OCI-LY7 (cell line): ENCODE data around the gene ACOXL. TPM values are rescaled to one million over a fixed set of nuclear protein-coding genes. Genes with fewer than 3 reads are reported as not detected.

Experiments
- BruUV-seq: library from RNA; stranded (reverse); fragments of 400-500 nt; replicated peaks from 2 replicates; lab custom pipeline; 2021; lab: Mats Ljungman, UMichigan
- CTCF ChIA-PET: fragments of 300-600 bp; sonication (Branson Sonifier 250); formaldehyde crosslinking; loops from one replicate; lab custom pipeline; 2022; ENCODE audit warnings: antibody characterized with exemption; ENCODE audit not compliant: unreplicated experiment; lab: Charles Lee
- POLR2A ChIA-PET: fragments of 300-600 bp; sonication (Branson Sonifier 250); formaldehyde crosslinking; loops from one replicate; lab custom pipeline; 2022; ENCODE audit warnings: antibody characterized with exemption; lab: Charles Lee
- DNase-seq: peaks from one replicate; pipeline ENCODE4 v3.0.0-alpha.2; 2015; ENCODE audit warnings: low spot score
- H2AFZ ChIP-seq: fragments of 200-600 bp; sonication (generic), shearing (Covaris generic); 2 replicates; pipeline ENCODE4 v1.6.1; 2014; ENCODE audit warnings: mild to moderate bottlenecking, antibody characterized with exemption, low read length, moderate library complexity
- H3K27ac ChIP-seq: fragments of 200-600 bp; sonication (generic); 2 replicates; pipeline ENCODE4 v1.5.1; 2014; ENCODE audit warnings: mixed run types, low read depth, mild to moderate bottlenecking, moderate library complexity, low read length, inconsistent platforms; ENCODE audit not compliant: poor library complexity, severe bottlenecking
- H3K36me3 ChIP-seq: fragments of 200-600 bp; sonication (generic); 2 replicates; pipeline ENCODE4 v1.6.1; 2014; ENCODE audit warnings: mild to moderate bottlenecking, antibody characterized with exemption, low read length, moderate library complexity, mixed read lengths; ENCODE audit not compliant: insufficient read depth
- H3K4me1 ChIP-seq: fragments of 200-600 bp; sonication (generic); 2 replicates; pipeline ENCODE4 v1.5.1; 2014; ENCODE audit warnings: mild to moderate bottlenecking, low read length; ENCODE audit not compliant: insufficient read depth, poor library complexity, severe bottlenecking
- H3K4me2 ChIP-seq: fragments of 200-600 bp; sonication (generic); 2 replicates; pipeline ENCODE4 v1.6.1; 2014; ENCODE audit warnings: mild to moderate bottlenecking, low read length
- H3K4me3 ChIP-seq: fragments of 200-600 bp; sonication (generic); 2 replicates; pipeline ENCODE4 v1.5.1; 2014; ENCODE audit warnings: mild to moderate bottlenecking, low read depth, low read length; ENCODE audit not compliant: poor library complexity, severe bottlenecking
- H3K79me2 ChIP-seq: fragments of 200-600 bp; sonication (generic); 2 replicates; pipeline ENCODE4 v1.6.1; 2016; ENCODE audit warnings: low read depth, mild to moderate bottlenecking, low read length, moderate library complexity, mixed read lengths; ENCODE audit not compliant: insufficient read depth
- H3K9me2 ChIP-seq: fragments of 200-600 bp; sonication (generic); 2 replicates; pipeline ENCODE4 v1.6.1; 2016; ENCODE audit warnings: mild to moderate bottlenecking, low read length, mixed read lengths; ENCODE audit not compliant: insufficient read depth
- H3K9me3 ChIP-seq: fragments of 200-600 bp; sonication (generic); 2 replicates; pipeline ENCODE4 v1.6.1; 2014; ENCODE audit warnings: mild to moderate bottlenecking, mixed run types, low read length, mixed read lengths
- H4K20me1 ChIP-seq: fragments of 200-600 bp; sonication (generic); 2 replicates; pipeline ENCODE4 v1.6.1; 2014; ENCODE audit warnings: mild to moderate bottlenecking, antibody characterized with exemption, low read length, moderate library complexity, mixed read lengths; ENCODE audit not compliant: insufficient read depth
- EZH2phosphoT487 ChIP-seq: fragments of 200-600 bp; sonication (generic); IDR thresholded peaks from 2 replicates; pipeline ENCODE4 v1.6.1; 2018; ENCODE audit warnings: low read depth, borderline replicate concordance, mild to moderate bottlenecking, mixed run types, antibody characterized with exemption, low read length, moderate library complexity, mixed read lengths
- intact Hi-C: fragments of 100-400 bp; cut with micrococcal nuclease; formaldehyde crosslinking; loops from one replicate; pipeline ENCODE4 v1.10.0; 2022; ENCODE audit not compliant: unreplicated experiment
- total RNA-seq, 2 experiments: library from RNA; depleted of rRNA in 1 of 2; stranded (reverse); fragments of >200 nt in 1 of 2; shearing (Covaris generic) in 1 of 2; gene quantifications; 2 replicates each; pipeline ENCODE4 v1.2.3, GENCODE V29; 2014 to 2022
- TF ChIP-seq, protein P1 (sequence below): fragments of 200-600 bp; sonication (generic); conservative IDR thresholded peaks from 2 replicates; pipeline ENCODE4 v1.5.1; 2014; ENCODE audit warnings: mild to moderate bottlenecking, antibody characterized with exemption, low read length, moderate library complexity, mixed read lengths

ACOXL gene
- total RNA-seq, 2 experiments from 2014 or later: 1.4 TPM; not detected in 1

DNA sequence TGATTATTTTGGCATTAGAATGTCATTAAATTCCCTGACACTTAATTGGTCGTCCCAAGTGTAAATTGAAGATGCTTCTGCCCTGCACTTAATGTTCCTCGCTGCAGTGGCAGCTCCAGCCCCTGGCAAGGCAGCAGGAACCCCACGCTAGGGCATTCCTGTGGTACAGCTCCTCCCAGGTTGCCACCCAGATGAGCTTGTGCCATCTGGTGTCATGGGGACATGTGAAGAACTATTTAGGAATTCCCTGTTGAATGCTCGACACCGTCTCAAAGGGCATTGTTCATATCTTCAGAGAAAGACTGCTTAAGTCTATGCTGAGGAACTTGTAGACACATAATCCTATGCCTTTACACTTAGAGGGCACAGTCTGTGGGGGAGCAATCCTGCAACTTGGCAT lies 427.3 kb downstream of the ACOXL start:
- TF ChIP-seq, protein P1, sequence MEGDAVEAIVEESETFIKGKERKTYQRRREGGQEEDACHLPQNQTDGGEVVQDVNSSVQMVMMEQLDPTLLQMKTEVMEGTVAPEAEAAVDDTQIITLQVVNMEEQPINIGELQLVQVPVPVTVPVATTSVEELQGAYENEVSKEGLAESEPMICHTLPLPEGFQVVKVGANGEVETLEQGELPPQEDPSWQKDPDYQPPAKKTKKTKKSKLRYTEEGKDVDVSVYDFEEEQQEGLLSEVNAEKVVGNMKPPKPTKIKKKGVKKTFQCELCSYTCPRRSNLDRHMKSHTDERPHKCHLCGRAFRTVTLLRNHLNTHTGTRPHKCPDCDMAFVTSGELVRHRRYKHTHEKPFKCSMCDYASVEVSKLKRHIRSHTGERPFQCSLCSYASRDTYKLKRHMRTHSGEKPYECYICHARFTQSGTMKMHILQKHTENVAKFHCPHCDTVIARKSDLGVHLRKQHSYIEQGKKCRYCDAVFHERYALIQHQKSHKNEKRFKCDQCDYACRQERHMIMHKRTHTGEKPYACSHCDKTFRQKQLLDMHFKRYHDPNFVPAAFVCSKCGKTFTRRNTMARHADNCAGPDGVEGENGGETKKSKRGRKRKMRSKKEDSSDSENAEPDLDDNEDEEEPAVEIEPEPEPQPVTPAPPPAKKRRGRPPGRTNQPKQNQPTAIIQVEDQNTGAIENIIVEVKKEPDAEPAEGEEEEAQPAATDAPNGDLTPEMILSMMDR: no peak
- TF ChIP-seq EZH2phosphoT487: no peak
- ChIA-PET POLR2A (interaction anchor here (0.8 kb wide), 1 partner anchor 10 kb away, joined by 3 read pairs; no protein-coding TSS in a partner anchor), CTCF (no interaction called here)
- peaks cover 46% of the 10 kb centered on the region for H3K4me1 ChIP-seq
- intact Hi-C loops: no loop called here
- no peak overlapping the region for H3K4me3 ChIP-seq
- DNase-seq: no peak
- H2AFZ ChIP-seq: no peak overlapping the region
- peaks cover 32% of the 10 kb centered on the region; the same call in 1 of the 2 replicates for H3K79me2 ChIP-seq
- no TSS peak for BruUV-seq
- no peak overlapping the region for H3K4me2 ChIP-seq
- no peaks in the 10 kb centered on the region for H3K9me3 ChIP-seq
- H4K20me1 ChIP-seq: peaks cover 34% of the 10 kb centered on the region; the same call in 1 of the 2 replicates
- H3K36me3 ChIP-seq: peaks cover 92% of the 10 kb centered on the region
- no peaks in the 10 kb centered on the region for H3K9me2 ChIP-seq
- H3K27ac ChIP-seq: no peak overlapping the region

GRCh38 chr2:111160758-111161157 lies 428.4 kb downstream of the ACOXL start:
- no peak for TF ChIP-seq EZH2phosphoT487
- TF ChIP-seq, protein P1: no peak
- H3K9me2 ChIP-seq: no peaks in the 10 kb centered on the region
- peaks cover 35% of the 10 kb centered on the region for H3K4me1 ChIP-seq
- H3K4me2 ChIP-seq: no peak overlapping the region
- H3K36me3 ChIP-seq: peaks cover 91% of the 10 kb centered on the region
- no peak overlapping the region for H3K27ac ChIP-seq
- intact Hi-C loops: no loop called here
- H3K4me3 ChIP-seq: no peak overlapping the region
- no TSS peak for BruUV-seq
- ChIA-PET CTCF (no interaction called here), POLR2A (interaction anchor here (0.7 kb wide), 1 partner anchor 11 kb away, joined by 3 read pairs; no protein-coding TSS in a partner anchor)
- H3K9me3 ChIP-seq: no peaks in the 10 kb centered on the region
- H3K79me2 ChIP-seq: peaks cover 32% of the 10 kb centered on the region; the same call in 1 of the 2 replicates
- peaks cover 34% of the 10 kb centered on the region; the same call in 1 of the 2 replicates for H4K20me1 ChIP-seq
- H2AFZ ChIP-seq: no peak overlapping the region
- no peak for DNase-seq

DNA sequence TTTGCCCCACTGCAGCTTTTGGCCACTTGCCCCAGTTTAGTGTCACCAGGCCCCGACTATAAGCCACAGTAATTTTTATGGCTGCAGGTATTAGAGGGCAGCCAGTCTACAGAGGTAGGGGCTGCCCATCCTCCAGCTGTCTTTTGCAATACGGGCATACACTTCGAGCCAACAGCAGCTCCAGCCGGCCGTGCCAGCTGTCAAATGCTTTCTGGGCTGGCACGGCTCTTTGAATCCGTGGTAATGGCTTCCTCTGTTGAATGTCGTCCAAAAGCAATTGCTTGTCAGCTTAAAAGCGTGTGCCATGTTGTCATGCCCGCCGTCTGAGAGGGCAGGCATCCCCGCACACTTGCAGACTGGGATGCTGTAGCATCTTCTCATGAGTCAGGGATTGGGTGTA lies 429.6 kb downstream of the ACOXL start:
- peaks cover 24% of the 10 kb centered on the region; the same call in 1 of the 2 replicates for H4K20me1 ChIP-seq
- ChIA-PET CTCF (no interaction called here), POLR2A (no interaction called here)
- H3K4me1 ChIP-seq: peaks cover 27% of the 10 kb centered on the region
- H3K79me2 ChIP-seq: peaks cover 32% of the 10 kb centered on the region; the same call in 1 of the 2 replicates
- H3K4me2 ChIP-seq: no peak overlapping the region
- no peak overlapping the region for H2AFZ ChIP-seq
- TF ChIP-seq, protein P1: no peak
- no peak for TF ChIP-seq EZH2phosphoT487
- DNase-seq: no peak
- no peak overlapping the region for H3K27ac ChIP-seq
- H3K9me2 ChIP-seq: no peaks in the 10 kb centered on the region
- H3K36me3 ChIP-seq: peaks cover 95% of the 10 kb centered on the region
- no TSS peak for BruUV-seq
- no peak overlapping the region for H3K4me3 ChIP-seq
- intact Hi-C loops: no loop called here
- H3K9me3 ChIP-seq: no peaks in the 10 kb centered on the region
